ENCODE data around the gene ZDHHC7.

ZDHHC7 gene

DNA sequence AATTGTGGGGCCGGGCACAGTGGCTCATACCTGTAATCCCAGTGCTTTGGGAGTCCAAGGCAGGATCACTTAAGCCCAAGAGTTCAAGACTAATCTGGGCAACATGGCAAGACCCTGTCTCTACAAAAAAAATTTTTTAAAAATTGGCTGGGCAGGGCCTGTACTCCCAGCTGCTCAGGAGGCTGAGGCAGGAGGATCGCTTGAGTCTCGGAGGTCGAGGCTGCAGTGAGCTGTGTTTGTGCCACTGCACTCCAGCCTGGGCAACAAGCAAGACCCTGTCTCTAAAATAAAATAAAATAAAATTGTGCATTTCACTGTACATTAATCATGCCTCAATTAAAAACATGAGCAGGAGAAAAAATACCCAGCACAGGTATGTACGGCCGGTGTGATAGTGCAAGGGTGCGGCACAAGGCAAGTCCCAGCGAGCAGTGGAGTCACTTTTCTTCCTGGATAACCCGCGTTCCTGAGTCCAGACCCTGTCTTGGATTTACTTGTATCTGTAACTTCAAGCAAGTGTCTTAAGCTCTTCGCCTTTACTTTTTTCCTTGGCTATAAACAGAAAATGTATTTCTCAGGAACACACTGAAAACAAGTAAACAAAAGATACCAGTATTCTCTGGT is 11.4 kb downstream of the ZDHHC7 start:
- DNase-seq (ENCODE audit: low read depth in 1 of 2, low spot score in 1 of 2), result no peak

DNA sequence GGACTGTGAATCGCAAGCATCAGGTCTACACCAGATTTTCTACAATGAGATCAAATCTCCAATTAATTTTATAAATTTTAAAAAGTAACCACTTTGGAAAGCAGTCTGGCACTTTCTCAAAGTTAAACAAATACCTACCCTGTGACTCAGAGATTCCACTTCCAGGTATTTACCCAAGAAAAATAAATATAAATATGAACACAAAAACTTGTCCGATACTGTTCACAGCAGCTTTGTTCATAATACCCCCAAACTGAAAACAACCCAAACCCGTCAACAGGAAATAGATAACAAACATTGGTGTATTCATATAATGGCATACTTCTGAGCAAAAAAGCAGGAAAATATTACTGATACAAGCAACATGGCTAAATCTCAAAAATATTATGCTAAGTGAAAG is 12.1 kb downstream of the ZDHHC7 start:
- no peak for DNase-seq (ENCODE audit: low read depth in 1 of 2, low spot score in 1 of 2)

DNA sequence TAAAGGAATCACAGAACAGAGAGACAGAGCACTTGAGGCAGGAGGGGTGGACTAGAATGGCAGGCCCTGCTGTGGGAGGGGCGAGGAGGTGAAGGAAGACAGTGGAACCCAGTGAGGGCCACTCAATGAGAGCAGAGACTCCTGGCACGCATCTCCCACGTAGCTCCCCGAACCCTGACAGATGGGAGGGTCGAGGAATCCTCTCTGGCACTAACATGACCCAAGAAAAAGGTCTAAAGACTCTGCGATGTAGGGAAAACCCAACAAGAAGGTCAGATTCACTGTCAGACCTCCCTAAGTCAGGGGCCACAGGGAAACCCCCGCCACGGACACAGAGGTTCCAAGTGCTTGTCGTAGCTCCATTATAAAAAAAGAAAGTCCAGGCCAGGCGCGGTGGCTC is 15.0 kb downstream of the ZDHHC7 start:
- DNase-seq (ENCODE audit: low read depth in 1 of 2, low spot score in 1 of 2), result no peak

DNA sequence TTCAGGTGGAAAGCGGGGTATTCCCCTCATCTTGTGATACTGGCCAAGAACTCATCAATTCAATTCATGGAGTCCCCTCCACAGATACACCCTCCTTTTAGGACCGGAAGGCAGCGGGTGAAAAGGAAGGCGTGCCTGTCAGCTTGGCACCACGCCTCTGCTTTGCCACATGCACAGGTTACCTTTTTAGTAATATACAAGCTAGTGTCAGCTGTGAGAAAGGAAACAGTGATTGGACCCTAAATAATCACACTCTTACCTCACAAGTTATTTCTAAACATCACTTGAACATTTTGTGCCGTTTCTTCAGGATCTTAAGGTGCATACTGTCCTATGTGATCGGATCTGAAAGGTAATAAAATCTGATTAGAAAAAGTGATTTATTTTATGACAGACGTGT is 15.7 kb downstream of the ZDHHC7 start:
- no peak for DNase-seq (ENCODE audit: low read depth in 1 of 2, low spot score in 1 of 2)

DNA sequence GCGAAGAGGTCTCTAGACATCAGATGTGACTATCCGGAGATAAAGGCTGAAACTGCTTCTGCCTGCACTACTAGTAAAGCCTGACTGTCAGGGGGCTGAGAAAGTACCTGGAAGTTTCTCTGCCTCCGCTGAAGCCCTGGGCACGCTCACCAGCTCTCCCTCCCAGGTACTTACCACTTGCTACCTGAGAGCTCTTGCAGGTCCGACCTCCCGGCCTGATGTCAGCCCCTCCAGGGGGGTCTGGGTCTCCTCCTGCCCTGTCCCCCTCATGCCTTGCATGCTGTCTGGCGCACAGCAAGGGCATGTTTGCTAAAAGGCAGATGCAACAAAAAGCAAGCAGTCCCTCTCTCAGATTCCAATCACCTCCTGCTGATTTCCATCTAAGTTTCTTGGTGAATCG is 17.4 kb downstream of the ZDHHC7 start:
- DNase-seq (ENCODE audit: low read depth in 1 of 2, low spot score in 1 of 2), result no peak

DNA sequence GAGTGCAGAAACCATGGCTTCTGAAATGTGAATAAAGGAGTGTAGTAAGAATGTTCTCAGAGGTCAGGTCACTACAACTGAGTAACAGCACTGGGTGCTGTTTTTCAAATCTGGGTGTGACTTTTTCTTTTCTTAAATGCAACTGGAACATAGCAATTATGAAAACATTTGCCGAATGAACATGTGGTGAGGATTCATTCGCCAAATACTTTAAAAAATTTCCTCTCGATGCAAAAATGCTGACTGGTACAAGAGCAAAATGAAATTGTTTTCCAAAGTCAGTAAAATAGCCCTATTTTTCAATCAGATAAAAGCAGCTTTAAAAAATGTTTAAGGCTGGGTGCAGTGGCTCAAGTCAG is 18.6 kb downstream of the ZDHHC7 start:
- no peak for DNase-seq (ENCODE audit: low read depth in 1 of 2, low spot score in 1 of 2)

DNA sequence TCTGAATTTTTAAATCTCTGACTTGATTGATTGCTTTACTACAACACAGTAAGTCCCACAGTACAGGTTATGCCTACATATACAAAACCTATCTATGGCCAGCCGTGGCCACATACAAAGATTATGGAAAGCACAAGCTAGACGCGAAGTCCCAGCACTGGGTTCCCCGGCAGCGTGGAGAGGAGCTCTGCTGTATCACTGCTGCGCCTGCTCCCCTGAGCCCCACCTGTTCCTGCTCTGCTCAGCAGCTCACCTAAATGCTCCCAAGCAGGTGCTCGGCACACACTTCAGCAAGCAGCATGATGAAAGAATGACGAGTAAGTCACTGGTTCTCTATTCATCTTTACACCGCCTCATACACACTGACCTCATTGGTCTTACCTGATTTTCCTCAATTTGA is 20.6 kb downstream of the ZDHHC7 start:
- no peak for DNase-seq (ENCODE audit: low read depth in 1 of 2, low spot score in 1 of 2)

DNA sequence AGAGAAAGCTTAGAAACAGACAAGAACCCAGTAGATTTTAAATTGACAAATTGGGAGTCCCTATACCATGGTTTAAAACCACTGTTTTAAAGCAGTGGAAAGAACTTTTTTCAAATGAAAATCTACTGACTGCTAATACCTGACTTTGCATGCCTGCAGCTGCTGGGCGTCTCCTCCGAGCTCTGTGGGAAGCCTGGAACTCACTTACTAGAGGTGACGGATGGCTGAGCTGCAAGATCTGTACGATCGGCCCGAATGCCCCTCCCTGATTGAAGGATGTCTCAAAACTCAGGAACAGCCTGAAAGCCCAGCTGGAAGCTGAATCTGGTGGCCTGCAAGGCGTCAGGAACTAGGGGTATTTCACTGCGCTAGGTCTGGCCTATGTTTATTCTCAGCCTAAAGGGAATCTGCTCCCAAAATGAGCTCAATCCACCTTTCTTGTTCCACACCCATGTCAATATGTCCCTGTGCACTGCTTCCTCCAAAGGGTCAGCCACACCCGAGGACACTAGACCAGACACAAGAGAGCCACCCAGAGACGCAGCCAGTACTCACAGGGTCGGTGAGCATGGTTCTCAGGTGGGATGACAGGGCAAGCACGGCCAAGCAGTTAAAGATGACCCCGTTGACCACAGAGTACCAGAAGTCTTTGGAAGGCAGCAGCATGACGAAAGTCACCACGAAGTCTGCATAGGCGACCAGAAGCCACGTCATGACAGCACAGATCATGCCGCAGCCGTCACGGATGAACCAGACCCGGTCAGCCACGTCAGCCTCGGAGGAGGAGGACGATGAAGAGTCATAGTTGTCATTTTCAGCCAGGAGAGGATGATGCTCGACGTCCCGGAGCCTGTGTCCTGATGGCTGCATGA is 21.4 kb downstream of the ZDHHC7 start:
- DNase-seq (ENCODE audit: low read depth in 1 of 2, low spot score in 1 of 2), result no peak

DNA sequence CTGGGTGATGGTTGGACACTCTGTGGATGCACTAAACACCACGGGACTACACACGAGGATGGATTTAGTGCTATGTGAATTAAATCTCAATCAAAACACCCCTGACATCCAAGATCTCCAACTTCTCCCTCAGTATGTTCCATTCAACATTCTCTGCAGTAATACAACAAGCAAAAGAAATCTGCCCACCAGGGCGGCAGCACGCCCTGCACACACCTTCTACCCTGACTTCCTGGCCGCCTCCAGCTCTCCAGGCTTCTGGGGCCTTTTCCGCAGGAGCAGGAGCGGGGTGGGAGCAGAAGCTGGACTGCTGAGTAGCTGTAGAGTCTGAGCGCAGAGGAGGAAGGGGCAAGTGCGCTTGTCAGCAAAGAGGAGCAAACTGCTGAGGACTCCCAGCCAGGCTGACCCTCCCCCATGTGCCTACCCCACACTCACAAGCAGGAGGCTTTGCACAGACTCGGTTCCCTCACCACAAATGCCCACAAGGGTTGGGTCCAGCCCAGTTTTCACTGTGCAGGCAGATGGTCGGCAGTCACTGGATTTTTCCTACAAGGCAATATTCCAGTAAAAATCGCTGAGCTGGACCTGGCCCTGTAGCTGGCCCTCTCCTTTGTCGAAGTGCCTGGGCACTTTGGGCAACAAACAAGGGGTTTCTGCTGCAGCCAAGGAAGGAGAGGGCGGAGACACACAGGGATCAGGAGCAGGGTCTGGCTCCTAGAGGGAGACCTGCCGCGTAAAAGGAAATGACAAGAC is 22.8 kb downstream of the ZDHHC7 start:
- DNase-seq (ENCODE audit: low read depth in 1 of 2, low spot score in 1 of 2), result no peak

DNA sequence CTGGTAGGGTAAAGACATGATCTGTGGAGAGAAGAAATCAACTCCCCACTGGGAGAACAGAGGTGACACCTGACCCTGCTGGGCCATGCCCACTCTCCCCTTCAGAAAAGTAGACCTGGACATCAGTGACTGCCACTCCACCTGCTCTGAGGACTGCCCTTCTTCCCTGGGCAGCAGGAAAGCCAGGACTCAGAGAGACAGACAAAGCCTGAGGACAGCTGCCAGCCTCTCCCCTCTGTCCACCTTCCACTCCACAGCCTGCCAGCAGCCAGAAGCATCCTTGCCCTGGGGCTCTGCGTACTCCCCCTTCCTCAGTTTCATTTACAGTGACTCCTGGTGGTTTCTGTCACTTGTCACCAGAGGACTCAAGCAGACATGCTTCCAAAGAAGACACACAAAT is 24.5 kb downstream of the ZDHHC7 start:
- DNase-seq (ENCODE audit: low read depth in 1 of 2, low spot score in 1 of 2), result no peak

DNA sequence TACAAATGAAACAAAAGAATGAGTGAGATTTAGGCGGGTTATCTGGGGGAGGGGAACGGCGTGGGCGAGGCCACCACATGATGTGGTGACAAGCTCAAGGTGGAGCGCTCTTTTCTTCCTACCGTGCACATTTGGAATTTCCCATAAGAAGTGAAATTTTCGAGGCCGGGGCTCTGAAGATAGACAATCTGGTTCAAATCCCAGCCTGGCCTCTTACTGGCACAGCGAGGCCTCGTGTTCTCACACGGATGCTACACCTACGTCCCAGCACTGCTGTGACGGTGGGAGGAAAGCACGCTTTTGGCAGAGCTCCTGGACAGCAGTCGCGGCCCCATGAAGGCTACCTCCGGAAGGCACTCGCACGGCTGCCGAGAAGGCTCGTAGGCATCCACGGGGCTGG is 25.2 kb downstream of the ZDHHC7 start:
- no peak for DNase-seq (ENCODE audit: low read depth in 1 of 2, low spot score in 1 of 2)

DNA sequence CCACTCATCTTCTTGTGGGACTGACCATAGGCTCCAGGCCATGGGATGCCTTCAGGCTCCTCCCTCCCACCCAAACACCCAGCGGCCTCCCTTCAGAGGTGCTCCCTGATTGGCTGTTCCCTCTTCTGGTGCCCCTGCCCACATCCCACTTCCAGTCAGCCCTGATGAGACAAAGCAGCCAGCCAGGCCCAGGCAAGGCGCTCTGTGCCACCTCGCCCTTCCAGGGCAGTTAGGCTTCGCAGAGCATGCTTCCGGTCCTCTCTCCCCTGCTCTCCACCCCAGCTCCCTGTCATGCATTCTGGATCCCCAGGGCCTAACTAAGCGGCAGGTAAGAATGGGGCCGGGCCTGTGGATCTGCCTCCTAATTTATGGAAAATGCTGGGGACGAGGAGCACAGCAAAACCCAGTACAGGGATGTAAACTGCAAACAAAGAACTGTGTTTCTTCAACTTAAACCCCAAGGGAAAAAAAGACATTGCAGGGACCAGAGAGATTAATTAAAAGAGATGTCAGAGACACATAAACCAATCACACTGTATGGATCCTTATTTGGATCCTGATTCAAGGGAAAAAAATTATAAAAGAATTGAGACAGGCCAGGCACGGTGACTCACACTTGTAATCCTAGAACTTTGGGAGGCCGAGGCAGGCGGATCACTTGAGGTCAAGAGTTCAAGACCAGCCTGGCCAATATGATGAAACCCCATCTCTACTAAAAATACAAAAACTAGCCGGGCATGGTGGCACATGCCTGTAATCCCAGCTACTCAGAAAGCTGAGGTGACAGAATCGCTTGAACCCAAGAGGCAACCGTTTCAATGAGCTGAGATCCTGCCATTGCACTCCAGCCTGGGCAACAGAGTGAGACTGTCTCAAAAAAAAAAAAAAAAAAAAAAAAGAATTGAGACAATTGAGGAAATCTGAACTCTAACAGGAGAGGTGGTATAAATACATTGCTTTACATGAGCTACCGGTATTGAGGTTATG is 26.0 kb downstream of the ZDHHC7 start:
- no peak for DNase-seq (ENCODE audit: low read depth in 1 of 2, low spot score in 1 of 2)

DNA sequence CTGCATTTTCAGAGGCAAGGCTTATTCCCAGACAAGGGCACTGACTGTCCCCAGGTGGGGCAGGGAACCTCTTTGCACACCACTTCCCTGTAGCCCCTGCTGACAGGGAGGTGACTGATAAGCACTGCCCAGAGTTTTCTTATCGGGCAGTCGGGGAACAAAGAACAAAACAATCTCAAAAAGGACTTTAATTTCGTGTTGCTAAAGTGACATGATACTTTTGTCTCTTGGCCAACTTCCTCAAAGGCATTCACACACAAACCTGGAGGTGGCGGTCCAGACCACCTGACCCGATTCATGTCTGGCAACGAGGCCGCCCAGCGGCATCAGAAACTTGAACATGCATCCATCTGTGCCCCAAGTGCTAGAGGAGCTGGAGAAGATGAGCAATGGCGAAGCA is 28.9 kb downstream of the ZDHHC7 start:
- DNase-seq (ENCODE audit: low read depth in 1 of 2, low spot score in 1 of 2), result no peak

DNA sequence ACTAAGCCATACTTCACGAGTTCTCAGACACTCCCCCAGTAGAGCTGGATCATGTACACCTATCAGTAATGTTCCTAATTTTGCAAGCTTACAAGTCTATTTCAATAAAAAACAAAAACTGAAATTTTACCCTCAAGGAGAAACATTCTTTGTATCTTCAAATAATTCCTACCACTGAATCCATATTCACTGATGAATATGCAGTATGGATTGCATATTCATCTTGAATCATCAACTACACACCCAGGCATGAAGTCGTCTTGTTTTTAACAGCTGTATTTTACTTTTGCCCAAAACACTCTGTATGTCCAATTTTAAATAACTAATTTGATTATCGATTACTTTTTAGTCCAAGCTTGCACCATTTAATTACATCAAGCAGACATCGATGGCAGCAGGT is 31.8 kb downstream of the ZDHHC7 start:
- DNase-seq (ENCODE audit: low read depth in 1 of 2, low spot score in 1 of 2), result no peak

DNA sequence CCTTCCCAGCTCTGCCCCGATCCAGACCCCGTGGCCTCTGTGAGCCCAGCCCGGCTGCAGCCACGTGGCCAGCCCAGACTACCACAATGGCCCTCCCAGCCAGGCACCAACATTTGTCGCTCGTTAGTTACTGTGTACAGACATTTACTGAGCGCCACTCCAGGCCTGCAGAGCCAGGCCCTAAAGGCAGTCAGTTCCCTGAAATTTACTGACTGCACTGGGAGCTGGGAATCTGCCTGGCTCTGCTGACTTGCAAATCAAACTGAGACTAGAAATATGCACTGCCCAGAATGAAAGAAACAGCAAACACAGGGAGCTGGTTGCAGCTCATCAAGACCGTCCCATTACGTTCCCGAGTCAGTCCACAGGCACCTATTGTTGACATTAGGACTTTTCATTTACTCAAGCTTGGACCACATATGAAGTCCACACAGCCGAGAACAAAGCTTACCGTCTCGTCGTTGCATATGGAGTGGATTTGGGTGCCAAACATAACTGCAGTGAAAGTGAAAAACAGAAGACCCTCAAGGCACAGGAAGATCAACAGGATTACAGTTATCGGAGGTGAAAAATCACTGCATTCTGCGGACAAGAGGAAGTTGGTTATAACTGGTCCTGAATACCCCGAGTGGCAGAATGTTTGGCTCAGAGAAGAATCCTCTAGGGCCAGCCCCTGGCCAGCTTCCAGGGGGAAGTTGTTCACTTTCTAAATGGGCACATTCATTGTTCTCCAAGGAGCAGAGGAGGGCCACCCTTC is 34.5 kb downstream of the ZDHHC7 start:
- DNase-seq (ENCODE audit: low read depth in 1 of 2, low spot score in 1 of 2), result no peak

DNA sequence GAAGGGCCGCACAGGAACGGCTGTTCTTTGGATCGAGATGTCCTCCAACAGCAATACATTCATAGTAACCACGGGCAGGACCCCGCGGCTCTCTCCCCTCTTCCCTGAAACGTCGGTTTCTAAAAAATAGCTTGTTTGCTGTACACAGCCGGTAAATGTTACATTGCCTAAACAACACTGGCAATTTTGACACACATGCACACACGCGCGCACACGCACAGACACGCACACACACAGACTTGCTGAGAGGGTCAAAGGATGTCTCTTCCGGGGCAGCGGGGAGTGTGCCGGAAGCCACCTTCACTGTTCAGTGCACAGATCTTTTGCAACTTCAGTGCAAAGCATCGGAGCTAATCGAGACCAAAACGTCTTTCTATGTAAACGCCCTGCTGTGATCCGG is 35.8 kb downstream of the ZDHHC7 start:
- DNase-seq (ENCODE audit: low read depth in 1 of 2, low spot score in 1 of 2), result no peak

DNA sequence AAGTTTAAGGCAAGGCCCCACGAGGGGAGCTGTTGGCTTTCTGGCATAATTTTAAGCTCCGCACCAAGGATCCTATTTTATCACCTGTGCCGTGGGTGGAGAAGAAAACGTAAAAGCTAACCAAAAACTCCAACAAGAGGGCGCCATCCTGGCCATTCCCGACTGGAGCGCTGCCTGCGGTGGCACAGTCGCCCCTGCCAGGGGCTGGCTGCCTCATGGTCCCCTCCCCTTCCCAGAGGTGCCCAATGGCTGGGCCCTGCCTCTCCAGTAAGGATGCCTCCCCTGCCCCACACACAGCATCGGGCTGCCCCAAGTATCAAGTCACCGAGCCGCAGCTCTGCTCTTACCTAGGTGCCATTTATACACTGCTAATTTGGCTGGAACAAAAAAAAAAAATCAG is 36.3 kb downstream of the ZDHHC7 start:
- no peak for DNase-seq (ENCODE audit: low read depth in 1 of 2, low spot score in 1 of 2)

DNA sequence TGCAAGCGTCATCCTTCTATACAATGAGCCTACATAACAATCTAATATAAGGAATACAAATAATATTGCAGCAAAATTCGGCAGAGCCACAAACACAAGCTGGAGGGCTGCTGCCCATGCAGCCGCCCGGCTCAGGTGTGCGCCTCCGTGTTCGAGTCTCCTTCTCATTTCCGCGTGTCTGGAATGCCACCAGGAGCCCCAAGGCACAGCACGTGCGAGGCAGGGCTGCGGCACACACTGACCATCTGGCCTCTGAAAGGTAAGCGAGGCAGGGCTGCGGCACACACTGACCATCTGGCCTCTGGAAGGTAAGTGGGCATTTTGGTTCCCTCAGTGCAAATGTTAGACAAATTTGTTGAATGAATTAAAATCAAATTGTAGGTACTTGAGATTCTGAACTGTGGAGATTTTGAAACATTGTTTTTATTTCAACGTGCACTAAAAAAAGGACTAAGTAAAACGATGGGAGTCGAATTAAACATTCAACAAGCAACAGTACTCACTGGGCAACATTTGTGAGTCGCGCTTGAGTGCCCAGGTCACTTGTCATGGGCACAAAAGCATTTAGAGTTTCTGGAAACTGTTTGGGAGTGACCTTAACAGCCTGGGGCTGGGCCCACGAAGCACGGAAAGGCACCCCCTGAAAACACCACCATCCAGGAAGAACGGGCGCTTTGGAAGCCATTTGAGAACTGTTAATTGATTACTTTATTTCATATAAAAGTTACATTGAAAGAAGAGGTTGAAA is 37.4 kb downstream of the ZDHHC7 start:
- no peak for DNase-seq (ENCODE audit: low read depth in 1 of 2, low spot score in 1 of 2)

DNA sequence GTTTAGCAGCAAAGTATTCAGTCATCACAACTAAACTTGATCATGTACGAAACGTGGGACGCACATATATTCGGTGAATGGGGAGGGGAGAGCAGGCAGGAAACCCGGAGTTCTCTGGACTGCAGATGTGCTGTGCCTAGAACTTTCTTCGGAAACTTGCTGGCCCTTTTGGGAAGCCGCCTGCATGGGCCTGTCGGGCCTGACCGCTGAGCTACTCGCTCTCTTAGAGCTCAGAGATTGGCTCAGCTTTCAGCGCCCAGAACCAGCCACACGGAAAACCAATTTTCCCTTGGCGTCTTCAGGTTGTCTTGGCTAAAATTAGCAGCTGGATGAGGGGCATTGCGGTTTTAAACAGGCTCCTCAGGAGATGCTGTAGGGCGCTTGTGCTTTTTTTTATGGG is 38.1 kb downstream of the ZDHHC7 start:
- no peak for DNase-seq (ENCODE audit: low read depth in 1 of 2, low spot score in 1 of 2)

Data from activated T-helper 1 cell treated with anti-CD3 and anti-CD28 coated beads, Interleukin-2, amount 50 U/mL, for 16 hours (primary cell).